GM12874 (cell line): ENCODE data around the gene OTOG.

Experiments
- TF ChIP-seq, protein P1 (sequence below): IDR thresholded peaks from 2 replicates; pipeline ENCODE4 v1.5.1; 2011; ENCODE audit warnings: low read depth, mild to moderate bottlenecking, control low read depth, low read length, moderate library complexity; ENCODE audit not compliant: insufficient read depth

Gene OTOG

DNA sequence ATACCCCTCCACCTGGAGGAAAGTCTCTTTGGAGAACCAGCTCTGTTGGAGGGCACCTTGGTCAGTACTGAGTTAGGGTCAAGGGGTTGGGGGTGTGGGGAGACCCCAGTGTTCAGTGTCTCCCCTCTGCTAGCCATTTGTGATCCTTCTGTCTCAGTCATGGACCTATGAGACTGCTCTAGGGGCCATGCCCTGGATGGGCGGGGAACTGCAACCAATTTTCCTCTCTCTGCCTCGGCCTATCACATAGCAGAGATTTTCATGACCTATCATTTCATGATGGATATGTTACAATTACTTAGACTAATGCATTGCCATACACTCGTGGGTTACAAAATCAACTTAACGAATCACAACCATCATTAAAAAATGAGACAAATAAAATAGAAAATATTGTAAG is 7.4 kb downstream of the OTOG start:
- TF ChIP-seq, protein P1, sequence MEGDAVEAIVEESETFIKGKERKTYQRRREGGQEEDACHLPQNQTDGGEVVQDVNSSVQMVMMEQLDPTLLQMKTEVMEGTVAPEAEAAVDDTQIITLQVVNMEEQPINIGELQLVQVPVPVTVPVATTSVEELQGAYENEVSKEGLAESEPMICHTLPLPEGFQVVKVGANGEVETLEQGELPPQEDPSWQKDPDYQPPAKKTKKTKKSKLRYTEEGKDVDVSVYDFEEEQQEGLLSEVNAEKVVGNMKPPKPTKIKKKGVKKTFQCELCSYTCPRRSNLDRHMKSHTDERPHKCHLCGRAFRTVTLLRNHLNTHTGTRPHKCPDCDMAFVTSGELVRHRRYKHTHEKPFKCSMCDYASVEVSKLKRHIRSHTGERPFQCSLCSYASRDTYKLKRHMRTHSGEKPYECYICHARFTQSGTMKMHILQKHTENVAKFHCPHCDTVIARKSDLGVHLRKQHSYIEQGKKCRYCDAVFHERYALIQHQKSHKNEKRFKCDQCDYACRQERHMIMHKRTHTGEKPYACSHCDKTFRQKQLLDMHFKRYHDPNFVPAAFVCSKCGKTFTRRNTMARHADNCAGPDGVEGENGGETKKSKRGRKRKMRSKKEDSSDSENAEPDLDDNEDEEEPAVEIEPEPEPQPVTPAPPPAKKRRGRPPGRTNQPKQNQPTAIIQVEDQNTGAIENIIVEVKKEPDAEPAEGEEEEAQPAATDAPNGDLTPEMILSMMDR = no peak

DNA sequence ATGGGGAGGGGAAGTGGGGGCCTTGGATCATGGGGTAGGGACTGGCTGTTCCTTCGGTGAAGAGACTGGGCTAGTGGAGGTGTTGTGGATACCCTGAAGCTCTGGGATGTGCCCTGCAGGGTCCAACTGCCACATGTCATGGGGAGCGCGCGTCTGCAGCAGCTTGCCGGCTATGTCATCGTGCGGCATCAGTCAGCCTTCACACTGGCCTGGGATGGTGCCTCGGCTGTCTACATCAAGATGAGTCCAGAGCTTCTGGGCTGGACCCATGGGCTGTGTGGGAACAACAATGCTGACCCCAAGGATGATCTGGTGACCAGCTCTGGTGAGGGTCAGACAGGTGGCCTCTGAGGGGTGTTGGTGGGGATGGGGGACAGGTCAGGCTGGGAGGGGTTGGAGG is 9.9 kb downstream of the OTOG start:
- TF ChIP-seq, protein P1 = no peak

DNA sequence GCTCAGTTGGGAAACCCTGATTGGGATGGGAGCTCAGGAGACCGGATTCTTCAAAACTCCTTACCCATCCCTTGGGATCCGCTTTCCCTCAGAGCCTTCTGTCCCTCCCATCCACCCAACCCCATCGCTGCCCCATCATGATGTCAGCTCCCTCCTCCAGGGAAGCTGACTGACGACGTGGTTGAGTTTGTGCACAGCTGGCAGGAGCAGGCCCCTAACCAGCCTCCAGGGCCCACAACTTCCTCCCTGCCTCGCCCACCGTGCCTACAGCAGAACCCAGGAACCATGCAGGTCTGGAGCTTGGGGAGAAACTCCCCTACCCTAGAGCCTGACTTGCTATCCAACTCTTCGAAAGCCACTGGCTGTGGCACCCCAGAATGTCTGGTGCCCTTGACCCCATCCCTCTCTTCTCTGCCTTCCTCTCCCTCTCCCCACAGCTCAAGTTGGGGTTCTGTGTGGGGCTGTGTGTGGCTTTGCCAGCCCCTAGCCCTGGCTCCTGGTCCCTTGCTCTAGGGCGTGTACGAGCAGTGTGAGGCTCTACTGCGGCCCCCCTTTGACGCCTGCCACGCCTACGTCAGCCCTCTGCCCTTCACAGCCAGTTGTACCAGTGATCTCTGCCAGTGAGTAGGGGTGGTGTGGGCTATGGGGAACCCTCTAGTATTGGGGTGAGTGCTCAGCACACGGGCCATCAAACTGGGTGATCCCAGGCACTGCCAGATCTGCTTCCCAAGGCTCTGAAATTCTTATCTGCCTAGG is 11.1 kb downstream of the OTOG start:
- TF ChIP-seq, protein P1 = no peak

DNA sequence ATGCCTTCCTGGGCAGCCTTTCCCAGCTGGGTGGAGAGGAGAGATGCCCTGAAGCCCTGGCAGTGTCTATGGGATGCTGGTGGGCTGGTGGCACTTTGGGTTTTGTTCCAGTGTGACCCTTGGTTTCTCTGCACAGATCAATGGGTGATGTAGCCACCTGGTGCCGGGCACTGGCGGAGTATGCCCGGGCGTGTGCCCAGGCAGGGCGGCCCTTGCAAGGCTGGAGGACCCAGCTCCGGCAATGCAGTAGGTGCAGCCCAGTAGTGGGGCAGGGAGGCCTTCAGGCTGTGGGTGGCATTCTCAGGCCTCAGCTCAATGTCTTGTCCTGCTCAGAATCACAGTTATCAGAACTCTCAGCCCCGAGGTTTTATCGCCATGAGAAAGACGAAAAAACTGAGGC is 11.9 kb downstream of the OTOG start:
- TF ChIP-seq, protein P1 = no peak

DNA sequence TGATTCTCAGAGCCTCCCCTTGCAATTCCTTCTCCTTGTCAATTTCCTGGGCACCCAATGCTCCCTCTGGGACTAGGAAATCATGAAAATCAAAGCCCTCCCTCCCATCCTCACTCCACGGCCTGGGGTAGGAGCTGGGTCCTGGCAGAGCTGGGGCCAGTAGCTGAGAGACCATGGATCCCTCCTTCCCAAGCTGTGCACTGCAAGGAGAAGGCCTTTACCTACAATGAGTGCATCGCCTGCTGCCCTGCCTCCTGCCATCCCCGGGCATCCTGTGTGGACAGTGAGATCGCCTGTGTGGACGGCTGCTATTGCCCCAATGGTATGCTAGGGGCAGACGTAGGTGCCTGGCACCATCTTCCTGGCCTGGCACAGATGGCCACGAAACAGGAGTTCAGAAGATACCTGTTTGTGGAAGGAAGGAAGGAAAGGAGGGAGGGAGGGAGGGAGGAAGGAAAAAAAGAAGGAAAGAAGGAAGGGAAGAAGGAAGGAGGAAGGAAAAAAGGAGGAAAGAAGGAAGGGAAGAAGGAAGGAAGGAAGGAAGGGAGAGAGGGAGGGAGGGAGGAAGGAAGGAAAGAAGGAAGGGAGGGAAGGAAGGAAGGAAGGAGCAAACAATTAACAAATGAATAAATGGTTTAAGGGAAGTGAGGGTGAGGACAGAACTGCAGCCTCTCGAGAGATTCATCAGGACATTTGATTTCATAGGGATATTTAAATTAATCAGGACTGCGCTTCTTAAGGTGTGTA is 12.5 kb downstream of the OTOG start:
- TF ChIP-seq, protein P1 = no peak

DNA sequence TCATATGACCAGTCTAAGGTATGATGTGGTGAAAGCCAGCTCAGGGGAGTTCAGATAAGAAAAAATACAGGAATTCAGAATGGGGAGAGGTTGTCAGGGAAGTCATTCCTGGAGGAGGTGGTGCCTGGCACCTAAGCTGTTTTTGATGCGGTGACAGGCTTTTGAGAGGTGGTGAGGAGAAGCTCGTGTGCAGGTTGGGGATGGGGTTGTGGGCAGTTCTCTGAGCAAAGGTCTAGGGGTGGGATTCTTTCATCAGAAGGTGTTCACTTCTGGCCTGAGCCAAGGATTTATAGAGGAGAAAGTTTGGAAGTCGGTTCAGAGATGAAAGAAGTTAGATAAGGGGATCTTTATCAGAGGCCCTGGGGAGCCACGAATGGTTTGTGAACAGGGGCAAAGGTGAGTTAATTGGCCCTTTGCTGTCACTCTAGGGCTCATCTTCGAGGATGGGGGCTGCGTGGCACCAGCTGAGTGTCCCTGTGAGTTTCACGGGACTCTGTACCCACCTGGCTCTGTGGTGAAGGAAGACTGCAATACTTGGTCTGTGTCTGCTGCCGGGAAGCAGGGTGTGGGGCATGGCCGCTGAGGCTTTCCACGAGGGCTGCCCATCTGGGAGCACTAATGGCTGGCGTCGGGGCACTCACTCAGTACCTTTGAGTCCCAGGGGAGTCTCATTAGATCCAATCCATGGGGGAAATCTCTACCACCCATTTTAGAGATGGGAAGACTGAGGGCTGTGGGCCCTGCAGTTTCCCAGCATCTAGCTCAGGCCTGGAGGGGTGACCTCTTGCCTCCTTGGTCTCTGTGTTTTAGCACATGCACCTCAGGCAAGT is 13.4 kb downstream of the OTOG start:
- TF ChIP-seq, protein P1 = no peak

DNA sequence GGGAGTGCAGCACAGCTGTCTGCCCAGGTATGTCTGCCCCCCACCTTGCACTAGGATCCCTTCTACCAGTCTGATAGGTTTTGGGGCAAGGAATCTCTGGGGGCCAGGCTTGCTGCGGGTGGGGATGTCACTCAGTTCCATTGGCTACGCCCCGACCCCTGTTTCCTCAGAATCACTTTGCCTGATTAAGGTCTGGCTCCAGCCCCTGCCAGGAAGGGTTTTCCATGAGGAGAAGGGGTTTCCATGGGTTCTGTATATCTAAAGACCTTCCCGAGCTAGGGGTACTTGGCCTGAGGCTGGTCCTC is 14.0 kb downstream of the OTOG start:
- TF ChIP-seq, protein P1 = no peak
